ENCODE measurements around the gene CLCNKA.
"Not testable (repeated sequence)": the region's sequence is repeated elsewhere in the genome, so short reads cannot be mapped to it uniquely, and the experiment has no call there.

The CLCNKA gene

GRCh38 chr1:16017461-16018303 lies 4.2 kb upstream of the CLCNKA start, which contains the start of gene HSPB7:
Gene HSPB7, minus strand, starts transcription at chr1:16018043. Its CDS starts 80 bp downstream, at chr1:16017963.
- peak; percentile 86 for DNase-seq (ENCODE audit: low read depth, low spot score)

GRCh38 chr1:16018308-16018707 lies 3.5 kb upstream of the CLCNKA start:
- no peak for DNase-seq (ENCODE audit: low read depth, low spot score)

- DNase-seq (ENCODE audit: low read depth, low spot score) = peak; percentile 75
Observed at GRCh38 chr1:16018749-16019643, 2.8 kb upstream of the CLCNKA start.

- DNase-seq (ENCODE audit: low read depth, low spot score) = no peak
Observed at GRCh38 chr1:16019644-16020277, 2.1 kb upstream of the CLCNKA start.

GRCh38 chr1:16020325-16020724 lies 1.5 kb upstream of the CLCNKA start:
- no peak for DNase-seq (ENCODE audit: low read depth, low spot score)

- not testable (repeated sequence) for DNase-seq (ENCODE audit: low read depth, low spot score)
Observed at GRCh38 chr1:16020878-16021277, 958 bp upstream of the CLCNKA start.

GRCh38 chr1:16022393-16022792 lies 557 bp downstream of the CLCNKA start:
- DNase-seq (ENCODE audit: low read depth, low spot score) = no peak

- DNase-seq (ENCODE audit: low read depth, low spot score) = no peak
Observed at GRCh38 chr1:16023050-16023653, 1.3 kb downstream of the CLCNKA start.

- peak; percentile 51 for DNase-seq (ENCODE audit: low read depth, low spot score)
Observed at GRCh38 chr1:16026302-16026701, 4.5 kb downstream of the CLCNKA start.

- peak; percentile 92 for DNase-seq (ENCODE audit: low read depth, low spot score)
Observed at GRCh38 chr1:16026723-16027484, 5.1 kb downstream of the CLCNKA start.

- DNase-seq (ENCODE audit: low read depth, low spot score) = no peak
Observed at GRCh38 chr1:16028237-16029002, 6.6 kb downstream of the CLCNKA start.

GRCh38 chr1:16029003-16029268 lies 7.1 kb downstream of the CLCNKA start:
- not testable (repeated sequence) for DNase-seq (ENCODE audit: low read depth, low spot score)

- no peak for DNase-seq (ENCODE audit: low read depth, low spot score)
Observed at GRCh38 chr1:16029288-16029687, 7.5 kb downstream of the CLCNKA start.

- no peak for DNase-seq (ENCODE audit: low read depth, low spot score)
Observed at GRCh38 chr1:16031551-16031950, 9.7 kb downstream of the CLCNKA start.

- peak; percentile 98 for DNase-seq (ENCODE audit: low read depth, low spot score)
Observed at GRCh38 chr1:16032388-16033102, 10.7 kb downstream of the CLCNKA start.

GRCh38 chr1:16033103-16033632 lies 11.3 kb downstream of the CLCNKA start:
- DNase-seq (ENCODE audit: low read depth, low spot score) = not testable (repeated sequence)

- not testable (repeated sequence) for DNase-seq (ENCODE audit: low read depth, low spot score)
Observed at GRCh38 chr1:16036461-16036860, 14.6 kb downstream of the CLCNKA start.

- peak; percentile 51 for DNase-seq (ENCODE audit: low read depth, low spot score)
Observed at GRCh38 chr1:16038620-16038912, 16.7 kb downstream of the CLCNKA start.

GRCh38 chr1:16039871-16040270 lies 18.0 kb downstream of the CLCNKA start:
- not testable (repeated sequence) for DNase-seq (ENCODE audit: low read depth, low spot score)
